Astrocyte of the cerebellum (primary cell): ENCODE measurements around the gene NUAK2.

Experiments used
- DNase-seq: peaks from one replicate; pipeline ENCODE4 v3.0.0-alpha.2; 2011; ENCODE audit warnings: low read depth
- H3K4me3 ChIP-seq: 2 replicates; pipeline ENCODE4 v1.5.1; 2011; ENCODE audit warnings: mild to moderate bottlenecking, low read depth, low read length, moderate library complexity
- CTCF ChIP-seq: IDR thresholded peaks from 2 replicates; pipeline ENCODE4 v1.5.1; 2012; ENCODE audit warnings: low read length, low read depth, moderate library complexity, mild to moderate bottlenecking; ENCODE audit errors: missing control alignments
- in situ Hi-C: cut with HindIII; loops from 2 replicates; pipeline ENCODE4 v1.10.0; 2017; ENCODE audit warnings: low sequenced_read_pairs

Gene NUAK2

GRCh38 chr1:205262731-205263171 lies 58.8 kb downstream of the NUAK2 start:
- in situ Hi-C loops: no loop called here
- no peak for DNase-seq
- no peak overlapping the region for H3K4me3 ChIP-seq
- TF ChIP-seq CTCF: no peak

DNA sequence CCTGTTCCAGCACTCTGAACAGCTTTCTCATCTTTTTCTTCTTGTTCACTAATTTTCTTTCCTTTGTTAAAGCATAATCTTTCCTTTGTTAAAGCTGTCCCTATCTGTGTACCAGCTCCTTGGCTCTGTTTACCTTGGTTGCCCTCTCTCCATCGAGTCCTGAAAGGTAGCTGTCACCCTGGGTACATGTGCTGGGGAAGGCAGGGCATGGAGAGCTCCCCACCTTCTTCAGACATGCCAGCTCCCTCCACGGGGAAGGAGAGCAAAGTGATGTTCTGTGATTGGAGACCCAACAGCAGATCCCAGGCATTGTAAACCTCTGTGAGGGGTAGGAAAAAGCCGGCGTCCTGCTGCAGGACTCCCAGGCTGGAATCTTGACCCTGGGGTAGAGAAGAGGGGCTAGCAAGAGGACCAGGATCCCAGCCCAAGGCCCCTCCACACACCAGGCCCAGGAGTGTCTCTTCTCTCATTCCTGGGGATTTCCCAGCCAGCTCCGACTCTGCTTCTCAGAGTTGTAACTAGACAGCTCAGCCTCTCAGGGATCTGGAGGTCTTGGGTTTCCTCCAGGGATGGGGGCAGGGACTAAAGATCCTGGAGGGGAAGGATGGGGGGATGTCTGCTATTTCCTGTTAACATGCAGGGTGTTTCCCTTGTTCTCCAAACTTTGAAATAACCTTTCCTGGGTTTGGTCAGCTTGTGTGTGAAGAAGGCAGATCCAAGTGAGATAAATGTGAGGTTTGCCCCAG lies 59.4 kb downstream of the NUAK2 start:
- no peak overlapping the region for H3K4me3 ChIP-seq
- in situ Hi-C loops: no loop called here
- TF ChIP-seq CTCF: no peak
- no peak for DNase-seq

DNA sequence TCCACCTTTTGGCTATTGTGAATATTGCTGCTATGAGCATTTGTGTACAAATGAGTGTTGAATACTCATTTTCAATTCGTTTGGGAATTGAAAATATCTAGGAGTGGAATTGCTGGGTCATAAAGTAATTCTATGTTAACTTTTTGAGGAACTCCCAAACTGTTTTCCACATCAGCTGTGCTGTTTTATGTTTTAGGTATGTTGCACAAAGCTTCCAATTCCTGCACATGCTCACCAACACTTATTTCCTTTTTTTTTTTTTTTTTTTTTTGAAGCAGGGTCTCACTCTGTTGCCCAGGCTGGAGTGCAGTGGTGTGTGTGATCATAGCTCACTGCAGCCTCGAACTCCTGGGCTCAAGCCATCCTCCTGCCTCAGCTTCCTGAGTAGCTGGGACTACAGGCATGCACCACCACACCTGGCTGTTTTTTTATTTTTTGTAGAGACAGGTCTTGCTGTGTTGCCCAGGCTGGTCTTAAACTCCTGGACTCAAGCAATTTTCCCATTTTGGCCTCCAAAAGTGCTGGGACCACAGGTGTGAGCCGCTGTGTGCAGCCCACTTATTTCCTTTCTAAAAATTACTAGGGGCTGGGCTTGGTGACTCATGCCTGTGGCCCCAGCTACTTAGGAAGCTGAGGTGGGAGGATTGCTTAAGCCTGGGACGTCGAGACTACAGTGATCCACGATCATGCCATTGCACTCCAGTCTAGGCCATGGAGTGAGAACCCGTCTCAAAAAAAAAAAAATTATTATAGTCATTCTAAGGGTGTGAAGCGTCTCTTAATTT lies 60.4 kb downstream of the NUAK2 start:
- no peak for TF ChIP-seq CTCF
- in situ Hi-C loops: no loop called here
- H3K4me3 ChIP-seq: no peak overlapping the region
- no peak for DNase-seq

GRCh38 chr1:205259998-205260397 lies 61.5 kb downstream of the NUAK2 start:
- DNase-seq: no peak
- H3K4me3 ChIP-seq: no peak overlapping the region
- TF ChIP-seq CTCF: no peak
- in situ Hi-C loops: no loop called here

DNA sequence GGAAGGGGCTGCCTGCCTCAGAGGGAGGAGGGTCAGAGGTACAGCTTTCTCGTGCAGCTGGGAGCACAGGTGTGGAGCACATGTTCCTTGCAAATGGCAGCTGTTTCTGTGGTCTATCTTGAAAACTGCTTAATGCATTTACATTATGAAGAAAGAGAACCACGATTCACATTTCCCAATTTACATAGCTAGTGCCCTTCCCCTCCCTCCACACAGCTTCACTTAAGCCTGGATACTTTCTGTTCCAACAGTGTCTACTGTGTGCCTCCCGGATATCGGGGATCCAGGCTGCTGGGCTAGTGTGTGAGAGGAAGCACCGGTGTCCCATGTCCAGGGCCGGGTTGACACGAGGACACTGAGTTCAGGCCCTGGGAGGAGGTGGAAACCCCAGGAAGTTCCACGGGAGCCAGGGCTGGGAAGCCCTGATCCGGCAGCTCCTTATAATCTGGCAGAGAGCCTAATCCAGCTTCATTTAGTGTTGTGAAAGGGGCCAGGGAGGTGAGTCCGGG lies 62.2 kb downstream of the NUAK2 start:
- in situ Hi-C loops: no loop called here
- no peak for DNase-seq
- TF ChIP-seq CTCF: no peak
- no peak overlapping the region for H3K4me3 ChIP-seq

DNA sequence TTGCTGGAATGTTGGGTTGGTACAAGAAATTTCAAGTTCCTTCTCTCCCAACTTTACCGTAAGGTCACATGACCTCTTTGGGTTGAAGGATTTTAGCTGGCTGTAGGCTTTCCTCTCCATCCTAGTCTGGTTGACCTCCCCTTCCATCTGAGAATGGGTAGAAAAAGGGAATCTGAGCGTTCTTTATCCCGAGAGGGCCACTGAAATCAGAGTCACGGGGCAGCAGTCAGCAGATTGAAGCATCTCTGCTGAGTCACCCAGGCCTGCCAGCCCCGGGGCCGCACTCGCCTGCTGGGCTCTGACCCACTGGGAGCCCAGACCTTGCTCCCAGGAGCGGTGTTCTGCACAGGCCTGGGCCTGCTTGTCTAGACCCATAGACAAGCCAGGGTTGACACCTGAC lies 62.8 kb downstream of the NUAK2 start:
- no peak for DNase-seq
- no peak for TF ChIP-seq CTCF
- H3K4me3 ChIP-seq: no peak overlapping the region
- in situ Hi-C loops: no loop called here
